Cardiac muscle cell (in vitro differentiated cells and primary cell): Measurements from ENCODE around the gene MED4. TPM values are rescaled to one million over a fixed set of nuclear protein-coding genes. Genes with fewer than 3 reads are reported as not detected.

Experiments
- DNase-seq, 2 donors: peaks; one replicate each; pipeline versions ENCODE4 v3.0.0 to v3.0.0-alpha.2; 2010 to 2017; ENCODE audit warnings: low read depth in 1 of 2, low spot score in 1 of 2
- H3K27ac ChIP-seq: fragments of 200-600 bp; sonication (generic); 2 replicates; pipeline ENCODE4 v1.5.1; 2016
- H3K27me3 ChIP-seq: fragments of 200-600 bp; sonication (generic); 2 replicates; pipeline ENCODE4 v1.6.0; 2016; ENCODE audit warnings: control low read depth
- H3K36me3 ChIP-seq: fragments of 200-600 bp; sonication (generic); 2 replicates; pipeline ENCODE4 v1.5.1; 2016; ENCODE audit warnings: control low read depth
- H3K4me1 ChIP-seq: fragments of 200-600 bp; sonication (generic); 2 replicates; pipeline ENCODE4 v1.8.1; 2017; ENCODE audit warnings: low read depth, mild to moderate bottlenecking, mixed run types
- H3K4me3 ChIP-seq: fragments of 200-600 bp; sonication (generic); 2 replicates; pipeline ENCODE4 v1.5.1; 2016; ENCODE audit warnings: mild to moderate bottlenecking
- H3K9me3 ChIP-seq: fragments of 200-600 bp; sonication (generic); 2 replicates; pipeline ENCODE4 v1.5.1; 2017; ENCODE audit warnings: low read depth, mild to moderate bottlenecking, control low read depth
- CTCF ChIP-seq: IDR thresholded peaks from 2 replicates; pipeline ENCODE4 v1.5.1; 2012; ENCODE audit warnings: low read depth, mild to moderate bottlenecking, low read length
- polyA plus RNA-seq: library from polyadenylated mRNA; unstranded; fragments of >200 nt; fragmentation: Nextera tagmentation; extraction: Ambion mirVana; gene quantifications from 2 replicates; pipeline ENCODE4 v1.2.1, GENCODE V29; 2016
- total RNA-seq: library from RNA; depleted of rRNA; stranded (reverse); fragments of >200 nt; gene quantifications from 2 replicates; pipeline ENCODE4 v1.2.3, GENCODE V29; 2016

Gene MED4
- total and polyA plus RNA-seq, 2 experiments from 2014 or later: 22.4 to 77.3 TPM

- no peaks in the 10 kb centered on the region for H3K36me3 ChIP-seq
- no peak for DNase-seq
- no peak overlapping the region for H3K4me3 ChIP-seq
- TF ChIP-seq CTCF: no peak
- H3K4me1 ChIP-seq: no peaks in the 10 kb centered on the region
- H3K27ac ChIP-seq: no peak overlapping the region
- no peaks in the 10 kb centered on the region for H3K9me3 ChIP-seq
- no peaks in the 10 kb centered on the region for H3K27me3 ChIP-seq
Measured at GRCh38 chr13:48131533-48131932, 36.6 kb upstream of the MED4 start.

- Histone ChIP-seq H3K36me3 (no peaks in the 10 kb centered on the region), H3K9me3 (no peaks in the 10 kb centered on the region), H3K27me3 (no peaks in the 10 kb centered on the region), H3K4me1 (no peaks in the 10 kb centered on the region), H3K4me3 (no peak overlapping the region), H3K27ac (no peak overlapping the region)
- DNase-seq: peak; percentile 71 to 86
- peak; percentile 65 for TF ChIP-seq CTCF
Measured at GRCh38 chr13:48126944-48127830, 32.3 kb upstream of the MED4 start.

- H3K36me3 ChIP-seq: no peaks in the 10 kb centered on the region
- no peak overlapping the region for H3K4me3 ChIP-seq
- no peaks in the 10 kb centered on the region for H3K9me3 ChIP-seq
- peaks cover 3% of the 10 kb centered on the region for H3K4me1 ChIP-seq
- no peak for TF ChIP-seq CTCF
- peak; percentile 3 to 81 for DNase-seq
- no peaks in the 10 kb centered on the region for H3K27me3 ChIP-seq
- H3K27ac ChIP-seq: no peak overlapping the region
Measured at GRCh38 chr13:48125794-48126228, 30.9 kb upstream of the MED4 start.

GRCh38 chr13:48123812-48124211, 28.9 kb upstream of the MED4 start:
- Histone ChIP-seq H3K9me3 (no peaks in the 10 kb centered on the region), H3K36me3 (no peaks in the 10 kb centered on the region), H3K4me1 (peaks cover 3% of the 10 kb centered on the region), H3K27me3 (no peaks in the 10 kb centered on the region), H3K4me3 (no peak overlapping the region), H3K27ac (no peak overlapping the region)
- TF ChIP-seq CTCF: no peak
- DNase-seq: no peak

GRCh38 chr13:48121733-48122132, 26.8 kb upstream of the MED4 start:
- Histone ChIP-seq H3K9me3 (no peaks in the 10 kb centered on the region), H3K27me3 (no peaks in the 10 kb centered on the region), H3K36me3 (no peaks in the 10 kb centered on the region), H3K27ac (no peak overlapping the region), H3K4me3 (no peak overlapping the region), H3K4me1 (peaks cover 3% of the 10 kb centered on the region)
- peak in 1 of 2 donors; percentile 38 for DNase-seq
- TF ChIP-seq CTCF: no peak
